NOMO-1 treated with DMSO at 0.1 percent for 48 hours (cell line): ENCODE measurements around the gene GAK.
A peak's percentile ranks its signal among the peaks of the same experiment; 100 is the strongest.
"Not testable (repeated sequence)": the region's sequence is repeated elsewhere in the genome, so short reads cannot be mapped to it uniquely, and the experiment has no call there.

Source experiments
- DNase-seq: peaks from one replicate; lab custom pipeline; 2025; ENCODE audit not compliant: unreplicated experiment; lab: John Stamatoyannopoulos, UW

Gene GAK

DNA sequence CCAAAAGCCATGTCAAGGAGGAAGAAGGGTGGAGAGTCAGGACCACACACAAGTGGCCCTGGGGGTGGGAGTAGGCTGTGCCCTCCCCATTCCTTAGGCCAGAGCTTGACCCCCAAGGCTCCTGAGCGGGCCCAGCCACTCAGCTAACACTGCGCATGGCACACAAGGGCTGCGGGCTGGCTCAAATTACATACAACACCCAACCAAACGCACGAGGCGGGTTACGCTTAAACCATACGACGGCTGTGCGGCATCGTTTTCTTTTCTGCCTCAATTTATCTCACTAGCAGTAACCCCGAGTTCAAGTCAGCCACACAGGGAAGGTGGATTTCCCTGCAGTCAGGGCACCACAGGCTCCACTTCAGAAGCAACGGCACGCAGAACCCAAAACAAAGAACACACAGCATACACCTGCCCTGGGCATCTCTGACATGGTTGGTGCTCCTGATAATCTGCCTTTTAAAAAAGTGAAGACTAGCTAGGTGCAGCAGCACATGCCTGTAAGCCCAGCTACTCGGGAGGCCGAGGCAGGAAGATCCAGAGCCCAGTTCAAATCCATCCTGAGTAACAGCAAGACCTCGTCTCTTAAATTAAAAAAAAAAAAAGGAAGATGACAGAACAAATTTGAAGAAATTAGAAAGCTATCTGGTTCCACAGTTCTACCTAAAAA is 2.9 kb downstream of the GAK start:
- DNase-seq, result no peak

DNA sequence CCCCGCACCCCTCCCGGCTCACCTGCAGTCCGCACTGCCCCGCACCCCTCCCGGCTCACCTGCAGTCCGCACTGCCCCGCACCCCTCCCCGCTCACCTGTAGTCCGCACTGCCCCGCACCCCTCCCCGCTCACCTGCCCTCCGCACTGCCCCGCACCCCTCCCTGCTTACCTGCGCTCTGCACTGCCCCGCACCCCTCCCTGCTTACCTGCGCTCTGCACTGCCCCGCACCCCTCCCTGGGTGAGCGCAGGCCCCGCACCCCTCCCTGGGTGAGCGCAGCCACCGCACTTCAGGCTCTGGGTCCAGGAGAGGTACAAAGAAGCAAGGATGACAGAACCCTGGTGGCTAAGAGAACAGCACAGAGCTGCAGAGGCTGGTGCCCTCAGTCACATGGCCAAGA is 4.5 kb downstream of the GAK start:
- DNase-seq, result not testable (repeated sequence)

DNA sequence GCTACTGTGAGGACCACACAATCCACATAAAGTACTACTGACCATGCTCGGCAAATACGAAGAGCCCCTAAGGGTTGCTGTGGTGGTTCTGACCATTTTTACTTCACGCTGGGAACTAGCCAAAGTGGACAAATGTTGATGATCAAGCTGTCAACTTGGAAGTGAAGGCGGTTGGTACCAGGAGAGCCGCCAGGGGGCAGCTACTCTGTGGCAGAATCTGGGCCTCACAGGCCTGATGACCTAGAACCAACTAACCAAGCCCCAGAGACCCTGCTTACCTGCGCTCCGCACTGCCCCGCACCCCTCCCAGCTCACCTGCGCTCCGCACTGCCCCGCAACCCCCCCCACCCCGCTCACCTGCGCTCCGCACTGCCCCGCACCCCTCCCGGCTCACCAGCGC is 5.6 kb downstream of the GAK start:
- DNase-seq, result no peak

DNA sequence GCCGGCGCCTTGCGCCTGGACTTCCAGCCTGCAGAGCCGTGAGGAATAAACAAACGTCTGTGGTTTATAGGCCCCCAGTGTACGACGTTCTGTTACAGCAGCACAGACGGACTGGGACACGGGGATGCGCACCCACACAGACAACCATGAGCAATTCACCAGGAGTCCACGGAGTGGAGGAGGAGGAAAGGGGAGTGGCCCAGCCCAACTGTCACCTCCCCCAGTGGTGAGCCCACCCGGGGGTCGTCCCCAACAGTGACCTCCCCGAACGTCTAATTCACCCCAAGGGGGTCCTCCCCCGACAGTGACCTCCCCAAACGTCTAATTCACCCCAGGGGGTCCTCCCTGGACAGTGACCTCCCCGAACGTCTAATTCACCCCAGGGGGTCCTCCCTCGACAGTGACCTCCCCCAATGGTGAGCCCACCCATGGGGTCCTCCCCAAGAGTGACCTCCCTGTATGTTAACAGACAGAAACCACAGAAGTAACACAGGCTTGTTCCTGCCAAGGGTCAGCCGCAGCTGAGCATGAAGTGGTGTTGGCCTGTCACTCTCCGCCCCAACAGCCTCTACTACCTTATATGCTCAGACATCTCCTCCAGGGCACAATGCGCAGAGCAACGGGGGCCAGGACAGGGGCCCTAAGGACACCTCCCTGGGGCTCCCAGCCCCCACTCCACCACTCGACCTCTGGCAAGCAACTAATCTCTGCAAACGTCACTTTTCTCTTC is 6.2 kb downstream of the GAK start:
- no peak for DNase-seq

DNA sequence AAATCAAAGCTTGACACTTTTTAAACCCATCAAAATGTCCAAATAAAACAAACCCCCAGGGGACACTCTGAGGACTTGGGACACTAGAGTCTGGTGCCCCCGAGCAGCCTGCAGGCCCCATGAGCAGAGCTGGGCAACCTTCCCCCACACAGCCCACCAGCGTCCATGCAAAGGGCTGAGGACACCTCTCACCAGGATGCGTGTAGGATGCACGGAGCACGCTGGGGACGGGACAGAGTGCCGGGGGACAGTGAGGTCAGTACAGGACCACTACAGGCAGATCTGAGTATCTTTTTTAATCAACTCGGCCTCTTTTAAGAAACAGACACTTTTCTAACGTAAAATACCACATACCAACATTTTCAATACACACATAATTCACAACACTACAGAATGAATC is 6.9 kb downstream of the GAK start:
- DNase-seq, result no peak

DNA sequence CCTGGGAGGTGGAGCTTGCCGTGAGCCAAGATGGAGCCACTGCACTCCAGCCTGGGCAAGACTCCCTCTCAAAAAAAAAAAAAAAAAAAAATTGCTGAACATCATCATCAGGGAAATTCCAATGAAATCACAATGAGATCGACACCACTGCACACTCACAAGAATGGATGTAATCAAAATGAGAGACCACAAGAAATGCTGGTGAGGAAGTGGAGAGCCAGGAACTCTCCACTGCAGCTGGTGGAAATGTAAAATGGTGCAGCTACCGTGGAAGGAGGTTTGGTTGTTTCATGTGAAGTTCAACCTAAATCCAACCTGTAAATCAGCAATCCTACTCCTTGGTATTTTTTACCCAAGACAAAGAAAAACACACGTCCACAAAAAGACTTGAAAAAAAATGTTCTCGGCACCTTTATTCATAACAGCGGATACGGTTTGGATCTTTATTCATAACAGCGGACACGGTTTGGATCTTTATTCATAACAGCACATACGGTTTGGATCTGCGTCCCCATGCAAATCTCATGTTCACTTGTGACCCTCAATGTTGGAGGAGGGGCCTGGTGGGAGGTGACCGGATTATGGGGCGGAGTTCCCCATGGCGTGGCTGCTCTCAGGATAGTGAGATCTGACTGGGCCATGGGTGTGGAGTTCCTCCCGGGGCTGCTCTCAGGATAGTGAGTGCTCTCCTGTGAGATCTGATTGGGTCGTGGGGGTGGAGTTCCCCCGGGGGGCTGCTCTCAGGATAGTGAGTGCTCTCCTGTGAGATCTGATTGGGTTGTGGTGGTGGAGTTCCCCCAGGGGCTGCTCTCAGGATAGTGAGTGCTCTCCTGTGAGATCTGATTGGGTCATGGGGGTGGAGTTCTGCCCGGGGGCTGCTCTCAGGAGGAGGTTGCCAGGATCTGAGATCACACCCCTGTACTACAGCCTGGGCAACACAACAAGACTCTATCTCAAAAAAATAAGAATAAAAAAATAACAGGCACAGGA is 7.7 kb downstream of the GAK start:
- DNase-seq, result no peak

DNA sequence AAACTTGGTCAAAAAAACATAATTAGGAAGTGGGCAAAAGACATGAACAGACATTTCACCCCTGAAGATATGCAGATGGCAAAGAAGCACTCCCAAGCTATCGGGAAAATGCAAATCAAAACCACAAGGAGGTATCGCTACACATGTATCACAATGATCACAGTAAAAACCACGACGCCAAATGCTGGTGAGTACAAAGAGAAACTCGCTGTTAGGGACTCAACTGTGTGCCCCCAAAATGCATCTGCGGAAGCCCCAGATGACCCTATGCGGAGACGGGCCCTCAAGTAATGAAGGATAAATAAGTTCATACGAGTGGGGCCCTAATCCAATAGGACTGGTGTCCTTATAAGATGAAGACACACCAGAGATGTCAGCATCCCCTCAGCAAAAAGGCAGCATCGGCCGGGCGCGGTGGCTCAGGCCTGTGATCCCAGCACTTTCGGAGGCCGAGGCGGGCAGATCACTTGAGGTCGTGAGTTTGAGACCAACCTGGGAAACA is 10.2 kb downstream of the GAK start:
- no peak for DNase-seq

DNA sequence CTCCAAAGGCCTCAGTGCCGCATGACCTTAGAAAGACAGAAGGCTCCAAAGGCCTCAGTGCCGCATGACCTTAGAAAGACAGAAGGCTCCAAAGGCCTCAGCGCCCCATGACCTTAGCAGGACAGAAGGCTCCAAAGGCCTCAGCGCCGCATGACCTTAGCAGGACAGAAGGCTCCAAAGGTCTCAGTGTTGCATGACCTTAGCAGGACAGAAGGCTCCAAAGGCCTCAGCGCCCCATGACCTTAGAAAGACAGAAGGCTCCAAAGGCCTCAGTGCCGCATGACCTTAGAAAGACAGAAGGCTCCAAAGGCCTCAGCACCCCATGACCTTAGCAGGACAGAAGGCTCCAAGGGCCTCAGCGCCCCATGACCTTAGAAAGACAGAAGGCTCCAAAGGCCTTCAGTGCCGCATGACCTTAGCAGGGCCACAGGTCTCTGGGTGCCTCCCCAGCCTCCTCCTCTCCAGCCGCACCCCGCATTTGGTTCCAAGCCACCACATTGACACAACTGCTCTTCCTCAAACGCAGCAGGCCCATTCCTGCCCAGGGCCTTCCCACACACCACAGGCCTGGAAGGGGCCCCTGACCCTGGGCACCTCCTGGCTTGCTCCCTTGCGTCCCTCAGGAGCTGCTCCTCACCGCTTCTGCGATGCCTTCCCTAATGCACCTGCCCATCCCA is 13.0 kb downstream of the GAK start:
- DNase-seq, result not testable (repeated sequence)

DNA sequence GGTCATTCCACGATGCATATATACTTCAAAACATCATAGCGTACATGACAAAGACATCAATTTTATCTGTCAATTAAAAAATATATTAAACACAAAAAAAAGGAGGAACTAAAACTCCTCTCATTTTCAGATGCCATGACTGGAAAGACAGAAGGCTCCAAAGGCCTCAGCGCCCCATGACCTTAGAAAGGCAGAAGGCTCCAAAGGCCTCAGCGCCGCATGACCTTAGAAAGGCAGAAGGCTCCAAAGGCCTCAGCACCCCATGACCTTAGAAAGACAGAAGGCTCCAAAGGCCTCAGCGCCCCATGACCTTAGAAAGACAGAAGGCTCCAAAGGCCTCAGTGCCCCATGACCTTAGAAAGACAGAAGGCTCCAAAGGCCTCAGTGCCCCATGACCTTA is 13.5 kb downstream of the GAK start:
- DNase-seq, result not testable (repeated sequence)

DNA sequence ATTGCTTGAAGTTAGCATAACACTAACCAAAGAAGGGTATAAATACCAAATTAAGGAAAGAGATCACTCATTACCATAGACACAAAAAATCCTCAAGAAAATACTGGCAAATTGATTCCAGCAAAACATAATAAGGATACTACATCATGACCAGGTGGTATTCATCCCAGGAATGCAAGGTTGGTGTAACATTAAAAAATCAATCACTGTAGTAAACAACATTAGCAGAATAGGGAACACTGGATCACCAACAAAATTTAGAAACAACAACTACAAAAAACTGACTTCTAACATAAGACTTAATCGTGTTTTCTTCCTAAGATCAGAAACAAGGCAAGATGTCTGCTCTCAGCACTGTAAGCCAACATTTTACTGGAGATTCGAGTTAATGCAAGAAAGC is 14.1 kb downstream of the GAK start:
- DNase-seq, result no peak

DNA sequence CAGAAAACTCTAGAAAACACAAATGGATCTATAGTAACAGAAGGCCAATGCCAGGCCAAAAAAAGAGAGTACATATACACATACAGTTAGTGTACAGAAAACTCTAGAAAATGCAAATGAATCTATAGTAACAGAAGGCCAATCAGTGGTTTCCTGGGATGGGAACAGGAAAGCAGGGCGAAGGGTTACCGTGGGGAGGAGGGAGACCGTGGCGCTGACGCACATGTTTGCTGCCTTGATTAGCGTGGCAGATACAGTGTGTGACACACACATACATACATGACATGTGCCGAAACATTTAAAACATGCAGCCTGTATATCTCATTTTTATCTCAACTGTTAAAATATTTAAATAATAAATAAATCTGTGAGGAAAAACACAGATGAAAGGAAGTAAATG is 14.7 kb downstream of the GAK start:
- no peak for DNase-seq

DNA sequence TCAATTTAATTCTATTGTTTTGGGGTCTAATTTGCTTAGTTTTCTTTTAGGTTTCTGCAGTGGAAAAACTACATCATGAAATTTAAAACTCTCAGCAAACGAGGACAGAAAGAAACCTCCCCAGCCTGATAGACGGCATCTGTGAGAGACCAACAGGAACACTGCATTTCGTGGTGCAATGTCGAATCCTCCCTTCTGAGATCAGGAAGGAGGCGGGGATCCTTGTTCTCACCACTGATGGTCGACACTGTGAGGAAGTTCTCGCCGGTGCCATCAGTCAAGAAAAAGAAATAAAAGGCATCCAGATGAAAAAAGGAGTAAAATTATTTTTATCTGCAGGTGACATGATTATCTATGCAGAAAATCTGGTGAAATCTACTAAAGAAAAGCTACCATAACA is 16.5 kb downstream of the GAK start:
- DNase-seq, result peak; percentile 57

DNA sequence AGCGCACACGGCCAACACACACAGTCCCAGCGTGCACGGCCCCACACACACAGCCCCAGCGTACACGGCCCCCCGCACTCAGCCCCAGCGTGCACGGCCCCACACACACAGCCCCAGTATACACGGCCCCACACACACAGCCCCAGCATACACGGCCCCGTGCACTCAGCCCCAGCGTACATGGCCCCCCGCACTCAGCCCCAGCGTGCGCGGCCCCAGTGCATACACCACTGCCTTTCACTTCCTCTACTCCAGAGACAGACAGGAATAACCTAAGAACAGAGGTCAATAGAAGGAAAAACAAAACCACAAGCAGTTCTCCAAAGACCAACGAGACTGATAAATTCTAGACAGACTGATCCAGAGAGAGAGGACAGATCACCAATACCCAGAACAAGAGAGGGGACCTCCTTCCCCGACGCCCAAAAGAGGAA is 17.1 kb downstream of the GAK start:
- peak; percentile 65 for DNase-seq

DNA sequence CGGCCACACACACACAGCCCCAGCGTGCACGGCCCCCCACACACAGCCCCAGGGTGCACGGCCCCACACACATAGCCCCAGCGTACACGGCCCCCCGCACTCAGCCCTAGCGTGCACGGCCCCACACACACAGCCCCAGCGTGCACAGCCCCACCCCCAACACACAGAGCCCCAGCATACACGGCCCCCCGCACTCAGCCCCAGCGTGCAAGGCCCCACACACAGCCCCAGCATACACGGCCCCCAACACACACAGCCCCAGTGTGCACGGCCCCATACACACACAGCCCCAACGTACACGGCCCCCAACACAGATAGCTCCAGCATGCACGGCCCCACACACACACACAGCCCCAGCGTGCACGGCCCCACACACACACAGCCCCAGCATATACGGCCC is 17.6 kb downstream of the GAK start:
- no peak for DNase-seq

DNA sequence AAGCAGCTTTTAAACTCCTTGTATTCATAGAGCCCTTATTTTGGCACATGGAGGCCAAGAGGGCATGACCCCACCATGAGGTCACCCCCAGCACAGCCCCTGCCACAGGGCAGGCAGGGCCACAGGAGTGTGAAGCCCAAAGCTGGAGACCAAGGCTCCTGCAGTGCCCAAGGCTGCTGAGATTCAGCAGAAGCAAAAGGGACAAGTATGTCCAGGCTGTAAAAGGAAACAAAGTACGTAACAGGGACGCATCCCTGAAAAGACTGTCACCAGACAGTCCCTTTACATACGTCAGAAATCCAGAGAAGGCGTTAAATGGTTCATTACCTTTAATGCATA is 18.9 kb downstream of the GAK start:
- DNase-seq, result no peak

DNA sequence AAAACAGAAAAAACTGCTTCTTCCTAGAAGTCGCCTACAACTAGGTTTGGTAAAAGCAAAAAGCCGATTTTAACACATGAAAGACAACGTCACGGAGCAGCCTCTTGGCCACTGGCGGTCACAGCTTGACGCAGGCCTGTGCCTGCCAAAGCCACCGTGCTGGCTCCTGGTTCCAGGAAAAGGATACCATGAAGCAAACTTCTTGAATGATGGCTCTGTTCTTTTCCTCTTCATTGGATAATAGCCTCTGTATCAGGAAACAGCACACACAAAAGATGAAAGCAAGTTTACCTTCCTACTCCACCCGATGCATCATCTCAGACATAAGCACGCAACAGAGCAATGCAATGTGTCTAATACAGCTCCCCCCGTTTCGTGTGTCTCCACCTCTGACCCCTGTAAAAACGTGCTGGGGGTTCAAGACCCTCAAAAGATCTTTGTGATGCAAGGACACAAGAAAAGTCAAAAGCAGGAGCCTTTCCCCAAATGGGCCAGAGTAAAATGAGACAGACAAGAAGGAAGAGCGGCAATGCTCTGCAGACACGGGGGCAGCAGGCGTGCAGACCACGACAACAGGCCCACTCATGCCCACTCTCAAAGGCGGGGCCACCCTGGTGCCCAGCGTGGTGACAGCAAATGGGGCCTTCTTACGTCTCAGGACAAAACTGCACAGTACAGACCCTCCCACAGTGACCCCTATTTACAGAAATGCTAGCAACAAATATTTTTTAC is 19.4 kb downstream of the GAK start:
- no peak for DNase-seq

DNA sequence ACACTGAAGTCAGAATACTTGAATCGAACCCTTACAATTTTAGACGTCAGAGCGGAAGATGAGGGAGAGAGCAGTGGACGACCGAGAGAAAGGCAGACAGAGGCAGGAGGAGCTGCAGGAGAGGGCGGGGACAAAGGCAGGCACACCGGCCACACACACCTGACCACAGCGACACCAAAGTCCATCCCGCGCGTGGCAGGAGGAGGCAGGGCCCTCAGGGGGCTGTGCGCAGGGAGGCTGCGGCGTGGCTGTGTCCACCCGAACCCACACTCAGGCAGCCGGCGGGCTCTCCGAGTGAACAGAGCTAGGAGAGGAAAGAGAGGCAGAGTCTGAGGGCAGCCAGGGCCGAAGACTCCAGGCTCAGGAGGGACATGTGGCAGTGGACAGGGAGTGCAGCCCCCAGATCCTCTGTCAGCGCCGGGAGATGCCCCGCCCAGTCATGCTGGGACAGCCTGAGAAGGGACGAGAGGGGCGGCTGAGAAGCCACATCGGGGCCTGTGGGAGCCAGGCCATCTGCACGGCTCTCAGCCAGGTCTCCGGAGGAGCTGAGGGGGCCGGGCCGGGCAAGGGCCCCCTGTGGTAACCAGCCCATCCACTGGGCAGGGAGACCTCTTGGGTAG is 20.1 kb downstream of the GAK start:
- no peak for DNase-seq

DNA sequence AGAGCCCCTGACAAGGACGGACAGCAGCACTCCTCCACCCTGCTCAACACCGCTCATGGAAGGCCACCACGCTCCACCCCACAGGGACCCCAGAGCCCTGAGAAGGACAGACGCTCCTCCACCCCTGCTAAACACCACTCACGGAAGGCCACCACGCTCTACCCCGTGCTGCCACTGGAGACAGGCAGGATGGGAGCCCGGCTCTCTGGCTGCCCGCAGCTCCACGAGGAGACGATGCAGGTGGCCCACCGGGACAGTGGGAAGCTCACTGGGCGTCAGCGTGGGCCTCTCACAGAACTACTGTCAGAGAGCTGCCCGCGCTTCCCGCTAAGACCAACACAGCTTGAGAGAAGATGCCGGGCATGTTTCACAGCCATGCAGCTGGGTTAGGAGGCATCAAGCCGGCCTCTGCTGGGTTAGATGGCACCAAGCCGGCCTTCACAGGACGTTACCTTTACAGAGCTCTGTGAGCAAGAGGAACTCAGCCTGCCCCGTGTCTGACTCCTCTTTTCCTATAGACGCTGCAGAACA is 20.8 kb downstream of the GAK start:
- no peak for DNase-seq

DNA sequence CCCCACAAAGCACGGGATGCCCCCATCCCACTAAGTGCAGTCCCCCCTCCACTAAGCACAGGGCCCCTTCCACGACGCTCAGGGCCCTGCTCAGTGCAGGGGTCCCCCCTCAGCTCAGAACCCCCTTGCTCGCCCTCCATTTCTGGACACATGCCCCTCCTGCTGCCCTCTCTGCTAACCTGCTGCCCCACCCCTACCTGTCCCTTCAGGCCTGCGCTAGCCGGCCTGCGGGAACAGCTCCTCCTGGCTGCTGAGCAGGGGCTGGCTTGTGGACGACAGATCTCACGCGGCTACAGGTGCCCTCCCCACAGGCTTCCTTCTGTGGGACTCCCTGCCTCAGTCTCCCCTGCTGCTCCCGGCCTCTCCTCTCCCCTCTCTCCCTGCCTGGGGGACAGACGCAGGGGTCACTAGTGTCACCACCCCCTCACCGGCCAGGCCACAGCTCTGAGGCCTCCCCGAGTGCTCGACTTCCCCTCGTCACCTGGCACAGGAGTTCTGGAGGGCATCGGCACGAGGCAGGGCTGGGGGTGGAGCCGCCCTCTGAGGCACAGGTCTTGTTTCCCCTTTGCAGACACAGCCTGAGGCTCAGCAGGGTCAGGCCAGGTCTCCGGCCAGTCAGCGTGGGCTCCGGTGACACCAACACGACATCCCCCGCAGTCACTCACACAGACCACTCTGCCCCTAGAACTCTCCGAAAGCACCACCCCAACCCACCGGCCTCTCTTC is 21.6 kb downstream of the GAK start:
- no peak for DNase-seq
